GM23338 (cell line): ENCODE results near the gene KRTAP5-4.

Source experiments
- EZH2 ChIP-seq: fragments of 200-600 bp; sonication (generic); IDR thresholded peaks from one replicate; pipeline ENCODE4 v1.8.0; 2017; ENCODE audit warnings: antibody characterized with exemption, mild to moderate bottlenecking, low read depth; ENCODE audit not compliant: unreplicated experiment
- EZH2phosphoT487 ChIP-seq: fragments of 200-600 bp; sonication (generic); IDR thresholded peaks from one replicate; pipeline ENCODE4 v1.8.1; 2018; ENCODE audit warnings: antibody characterized with exemption; ENCODE audit not compliant: unreplicated experiment
- POLR2AphosphoS5 ChIP-seq: IDR thresholded peaks from 2 replicates; pipeline ENCODE4 v1.6.1; 2016; ENCODE audit warnings: antibody characterized with exemption, low read depth
- REST ChIP-seq: IDR thresholded peaks from one replicate; pipeline ENCODE4 v1.6.1; 2018; ENCODE audit warnings: antibody characterized with exemption; ENCODE audit not compliant: unreplicated experiment
- ZNF114 ChIP-seq: fragments of 250-450 bp; sonication (Bioruptor Pico); IDR thresholded peaks from 2 replicates; pipeline ENCODE4 v1.5.0; 2020; ENCODE audit warnings: mild to moderate bottlenecking, moderate library complexity
- TF ChIP-seq, protein P1 (sequence below), 2 experiments: fragments of 200-600 bp in 1 of 2; sonication (generic) in 1 of 2; conservative IDR thresholded peaks; 2 replicates each; pipeline versions ENCODE4 v1.5.1 to v1.6.1; 2016 to 2017; ENCODE audit warnings: antibody characterized with exemption in 2 of 2, low read depth in 2 of 2, mild to moderate bottlenecking in 2 of 2, moderate library complexity in 1 of 2
- TF ChIP-seq, protein P2 (sequence below): IDR thresholded peaks from 2 replicates; pipeline ENCODE4 v1.6.1; 2016; ENCODE audit warnings: antibody characterized with exemption

- TF ChIP-seq, protein P1, sequence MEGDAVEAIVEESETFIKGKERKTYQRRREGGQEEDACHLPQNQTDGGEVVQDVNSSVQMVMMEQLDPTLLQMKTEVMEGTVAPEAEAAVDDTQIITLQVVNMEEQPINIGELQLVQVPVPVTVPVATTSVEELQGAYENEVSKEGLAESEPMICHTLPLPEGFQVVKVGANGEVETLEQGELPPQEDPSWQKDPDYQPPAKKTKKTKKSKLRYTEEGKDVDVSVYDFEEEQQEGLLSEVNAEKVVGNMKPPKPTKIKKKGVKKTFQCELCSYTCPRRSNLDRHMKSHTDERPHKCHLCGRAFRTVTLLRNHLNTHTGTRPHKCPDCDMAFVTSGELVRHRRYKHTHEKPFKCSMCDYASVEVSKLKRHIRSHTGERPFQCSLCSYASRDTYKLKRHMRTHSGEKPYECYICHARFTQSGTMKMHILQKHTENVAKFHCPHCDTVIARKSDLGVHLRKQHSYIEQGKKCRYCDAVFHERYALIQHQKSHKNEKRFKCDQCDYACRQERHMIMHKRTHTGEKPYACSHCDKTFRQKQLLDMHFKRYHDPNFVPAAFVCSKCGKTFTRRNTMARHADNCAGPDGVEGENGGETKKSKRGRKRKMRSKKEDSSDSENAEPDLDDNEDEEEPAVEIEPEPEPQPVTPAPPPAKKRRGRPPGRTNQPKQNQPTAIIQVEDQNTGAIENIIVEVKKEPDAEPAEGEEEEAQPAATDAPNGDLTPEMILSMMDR (conservative IDR thresholded peaks at IDR 0.05; ENCODE audit: low read depth in 2 of 2): no peak
- TF ChIP-seq EZH2: no peak
- TF ChIP-seq, protein P2, sequence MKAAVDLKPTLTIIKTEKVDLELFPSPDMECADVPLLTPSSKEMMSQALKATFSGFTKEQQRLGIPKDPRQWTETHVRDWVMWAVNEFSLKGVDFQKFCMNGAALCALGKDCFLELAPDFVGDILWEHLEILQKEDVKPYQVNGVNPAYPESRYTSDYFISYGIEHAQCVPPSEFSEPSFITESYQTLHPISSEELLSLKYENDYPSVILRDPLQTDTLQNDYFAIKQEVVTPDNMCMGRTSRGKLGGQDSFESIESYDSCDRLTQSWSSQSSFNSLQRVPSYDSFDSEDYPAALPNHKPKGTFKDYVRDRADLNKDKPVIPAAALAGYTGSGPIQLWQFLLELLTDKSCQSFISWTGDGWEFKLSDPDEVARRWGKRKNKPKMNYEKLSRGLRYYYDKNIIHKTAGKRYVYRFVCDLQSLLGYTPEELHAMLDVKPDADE: no peak
- TF ChIP-seq POLR2AphosphoS5: no peak
- no peak for TF ChIP-seq ZNF114
- TF ChIP-seq REST: no peak
- no peak for TF ChIP-seq EZH2phosphoT487
Observed at GRCh38 chr11:1644601-1645356, 22.8 kb upstream of the KRTAP5-4 start.
